A549 treated with dexamethasone at 1 μM for 4 hours (cell line): Measurements from ENCODE around the gene SEPTIN7. TPM values are rescaled to one million over a fixed set of nuclear protein-coding genes. Genes with fewer than 3 reads are reported as not detected.

Experiments
- total RNA-seq: library from RNA; stranded (reverse); fragments of 200-300 nt; extraction: Qiagen RNA extraction; gene quantifications from 5 replicates; pipeline ENCODE4 v1.2.3, GENCODE V29; 2022

The SEPTIN7 gene
- total RNA-seq: 191 to 228 TPM (median 211 TPM) in 5 replicates

GRCh38 chr7:35800718-35801391 is at the start of gene SEPTIN7:
Gene SEPTIN7 (plus strand): TSS chr7:35801057. CDS start chr7:35801210, 153 bp downstream.

Other genes starting within 250 kb of the SEPTIN7 start
- 17.2 to 23.6 TPM (median 22.0 TPM) in 5 replicates for gene HERPUD2, start 105.9 kb upstream of the SEPTIN7 start, total RNA-seq